GM21367 (cell line): ENCODE results near the gene DUXB.

ENCODE experiments used
- ATAC-seq: cut with Tn5 transposase; IDR thresholded peaks from one replicate; pipeline ENCODE4 v1.9.1; 2021; ENCODE audit not compliant: unreplicated experiment

DUXB gene

DNA sequence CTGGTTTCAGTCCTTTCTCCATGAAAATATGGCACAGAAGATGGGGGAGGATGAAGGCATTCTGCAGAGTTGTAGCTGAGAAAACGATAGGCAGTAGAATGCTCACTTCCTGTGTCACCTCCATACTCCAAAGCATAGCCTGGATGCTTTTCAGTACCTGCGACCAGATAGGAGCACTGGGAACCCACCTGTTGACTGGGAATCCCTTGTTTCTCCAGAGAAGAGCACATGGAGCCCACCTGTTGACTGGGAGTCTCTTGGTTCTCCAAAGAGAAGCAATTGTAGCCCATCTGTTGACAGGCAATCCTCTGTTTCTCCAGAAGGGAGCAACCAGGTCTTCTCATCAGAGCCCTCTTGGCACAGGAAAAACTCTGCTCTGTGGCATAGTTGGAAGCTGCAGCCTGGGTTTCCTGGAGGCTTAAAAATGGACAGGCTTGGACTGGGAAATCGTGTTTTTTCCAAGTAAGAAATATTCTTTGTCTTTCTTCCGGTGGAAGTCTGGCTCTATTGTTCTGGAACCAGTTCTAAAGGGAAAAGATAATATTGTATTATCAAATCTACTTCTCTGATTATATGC, 40.4 kb downstream of the DUXB start:
- no peak for ATAC-seq

DNA sequence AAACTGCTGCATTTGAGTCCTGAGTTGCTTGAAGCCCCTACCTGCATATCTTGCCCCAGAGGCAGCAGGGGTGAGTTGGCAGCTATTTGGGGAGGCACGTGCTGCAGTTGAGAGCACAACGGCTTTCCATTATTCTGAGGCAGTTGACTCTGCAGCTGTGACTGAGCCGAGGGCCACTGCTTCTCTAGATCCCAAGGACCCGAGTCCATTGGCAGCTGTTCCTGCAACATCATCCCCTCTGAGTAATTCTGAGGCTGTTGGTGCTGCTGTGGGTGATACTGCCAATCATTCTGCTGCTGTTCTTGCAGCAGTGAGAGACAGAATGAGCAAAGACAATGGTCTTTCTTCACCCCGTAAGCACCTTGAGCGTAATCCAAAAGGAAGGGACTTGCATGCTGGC, 40.9 kb downstream of the DUXB start:
- ATAC-seq = no peak

- ATAC-seq = no peak
Measured at GRCh38 chr16:75658175-75658574, 43.1 kb downstream of the DUXB start.

- ATAC-seq = no peak
Measured at GRCh38 chr16:75653922-75654321, 47.3 kb downstream of the DUXB start.

GRCh38 chr16:75648265-75649076, 52.8 kb downstream of the DUXB start:
- ATAC-seq = peak; percentile 26

DNA sequence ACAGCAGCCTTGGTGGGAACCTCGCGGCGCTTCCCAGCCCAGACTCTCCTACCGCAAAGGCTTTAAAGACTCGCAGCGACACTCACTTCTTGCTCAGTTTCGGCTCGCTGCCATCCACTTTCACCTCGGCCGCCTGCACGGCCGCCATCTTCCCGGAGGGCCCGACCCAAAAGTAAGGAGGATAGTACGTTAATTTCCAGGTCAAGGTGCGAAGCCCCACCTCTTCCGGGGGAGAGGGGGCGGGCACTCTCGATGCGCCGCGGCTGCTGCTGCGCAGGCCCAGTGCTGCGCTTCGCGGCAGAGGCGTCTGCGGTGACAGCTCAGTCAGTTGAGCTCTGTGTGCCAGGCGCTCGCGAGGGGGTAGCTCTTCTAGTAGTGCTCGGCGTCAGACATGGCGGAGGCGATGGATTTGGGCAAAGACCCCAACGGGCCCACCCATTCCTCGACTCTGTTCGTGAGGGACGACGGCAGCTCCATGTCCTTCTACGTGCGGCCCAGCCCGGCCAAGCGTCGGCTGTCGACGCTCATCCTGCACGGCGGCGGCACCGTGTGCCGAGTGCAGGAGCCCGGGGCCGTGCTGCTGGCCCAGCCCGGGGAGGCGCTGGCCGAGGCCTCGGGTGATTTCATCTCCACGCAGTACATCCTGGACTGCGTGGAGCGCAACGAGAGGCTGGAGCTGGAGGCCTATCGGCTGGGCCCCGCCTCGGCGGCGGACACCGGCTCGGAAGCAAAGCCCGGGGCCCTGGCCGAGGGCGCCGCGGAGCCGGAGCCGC, 53.6 kb downstream of the DUXB start, which contains the start of the genes KARS1 and TERF2IP:
Gene KARS1, minus strand, starts transcription at position 174 of the 773 bp plus-strand sequence. Its CDS starts 26 bp downstream, at position 148.
Gene TERF2IP, plus strand, starts transcription at position 282 of the 773 bp plus-strand sequence. Its CDS starts 110 bp downstream, at position 392.
- peak; percentile 81 for ATAC-seq

GRCh38 chr16:75647112-75647491, 54.2 kb downstream of the DUXB start:
- ATAC-seq = peak; percentile 10

- ATAC-seq = no peak
Measured at GRCh38 chr16:75644240-75645012, 56.8 kb downstream of the DUXB start.
